Fibroblast of mammary gland (primary cell): ENCODE measurements around the gene NCAPD3.
A peak's percentile ranks its signal among the peaks of the same experiment; 100 is the strongest.

Experiments
- DNase-seq: peaks from one replicate; pipeline ENCODE4 v3.0.0-alpha.2; 2010; ENCODE audit warnings: low read depth
- H3K4me3 ChIP-seq: 2 replicates; pipeline ENCODE4 v1.5.1; 2011; ENCODE audit warnings: low read depth, mild to moderate bottlenecking, low read length, moderate library complexity; ENCODE audit not compliant: control insufficient read depth
- CTCF ChIP-seq: conservative IDR thresholded peaks from 2 replicates; pipeline ENCODE4 v1.5.1; 2011; ENCODE audit warnings: low read depth, low read length, inconsistent platforms; ENCODE audit not compliant: control insufficient read depth, insufficient read depth

Gene NCAPD3

GRCh38 chr11:134223836-134224709 lies at the start of gene NCAPD3, which contains the start of gene VPS26B:
NCAPD3 (minus strand) TSS chr11:134223967; CDS start chr11:134223926, 41 bp downstream.
VPS26B (plus strand) TSS chr11:134224671; CDS start chr11:134225123, 452 bp downstream.
- TF ChIP-seq CTCF, result no peak

GRCh38 chr11:134273317-134273712 lies 49.5 kb upstream of the NCAPD3 start:
- DNase-seq, result no peak
- no peak overlapping the region for H3K4me3 ChIP-seq
- no peak for TF ChIP-seq CTCF

More at GRCh38 chr11:134223836-134224709, at the start of gene NCAPD3, which contains the start of gene VPS26B:
- peak within 1 kb of the TSS; percentile 87 for H3K4me3 ChIP-seq
- DNase-seq, result peak; percentile 93

- peak; percentile 42 for DNase-seq
- no peak for TF ChIP-seq CTCF
- no peak overlapping the region for H3K4me3 ChIP-seq
Measured at GRCh38 chr11:134272381-134273316, 48.9 kb upstream of the NCAPD3 start.

GRCh38 chr11:134271978-134272377 lies 48.2 kb upstream of the NCAPD3 start:
- no peak overlapping the region for H3K4me3 ChIP-seq
- TF ChIP-seq CTCF, result no peak
- no peak for DNase-seq

GRCh38 chr11:134270250-134270714 lies 46.5 kb upstream of the NCAPD3 start:
- no peak for DNase-seq
- no peak for TF ChIP-seq CTCF
- H3K4me3 ChIP-seq, result no peak overlapping the region

GRCh38 chr11:134267966-134268365 lies 44.2 kb upstream of the NCAPD3 start:
- H3K4me3 ChIP-seq, result no peak overlapping the region
- no peak for DNase-seq
- TF ChIP-seq CTCF, result no peak
